HG03571 (cell line): ENCODE measurements around the gene TTC33.
"Not testable (repeated sequence)": the region's sequence is repeated elsewhere in the genome, so short reads cannot be mapped to it uniquely, and the experiment has no call there.

Experiments
- ATAC-seq: cut with Tn5 transposase; IDR thresholded peaks from one replicate; pipeline ENCODE4 v1.9.1; 2021; ENCODE audit not compliant: unreplicated experiment

TTC33 gene

DNA sequence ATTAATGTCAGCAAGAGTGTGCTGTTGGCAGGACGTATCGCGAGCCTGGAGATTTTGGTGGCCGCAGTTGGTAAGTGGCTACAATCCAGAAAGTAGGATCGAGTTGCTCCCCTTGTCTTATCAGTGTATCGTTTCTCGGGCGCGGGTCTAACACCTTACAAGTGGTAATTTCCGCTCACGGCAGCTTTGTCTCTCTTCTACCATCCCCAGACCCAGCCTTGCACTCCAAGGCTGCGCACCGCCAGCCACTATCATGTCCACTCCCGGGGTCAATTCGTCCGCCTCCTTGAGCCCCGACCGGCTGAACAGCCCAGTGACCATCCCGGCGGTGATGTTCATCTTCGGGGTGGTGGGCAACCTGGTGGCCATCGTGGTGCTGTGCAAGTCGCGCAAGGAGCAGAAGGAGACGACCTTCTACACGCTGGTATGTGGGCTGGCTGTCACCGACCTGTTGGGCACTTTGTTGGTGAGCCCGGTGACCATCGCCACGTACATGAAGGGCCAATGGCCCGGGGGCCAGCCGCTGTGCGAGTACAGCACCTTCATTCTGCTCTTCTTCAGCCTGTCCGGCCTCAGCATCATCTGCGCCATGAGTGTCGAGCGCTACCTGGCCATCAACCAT, 74.9 kb downstream of the TTC33 start:
- no peak for ATAC-seq

DNA sequence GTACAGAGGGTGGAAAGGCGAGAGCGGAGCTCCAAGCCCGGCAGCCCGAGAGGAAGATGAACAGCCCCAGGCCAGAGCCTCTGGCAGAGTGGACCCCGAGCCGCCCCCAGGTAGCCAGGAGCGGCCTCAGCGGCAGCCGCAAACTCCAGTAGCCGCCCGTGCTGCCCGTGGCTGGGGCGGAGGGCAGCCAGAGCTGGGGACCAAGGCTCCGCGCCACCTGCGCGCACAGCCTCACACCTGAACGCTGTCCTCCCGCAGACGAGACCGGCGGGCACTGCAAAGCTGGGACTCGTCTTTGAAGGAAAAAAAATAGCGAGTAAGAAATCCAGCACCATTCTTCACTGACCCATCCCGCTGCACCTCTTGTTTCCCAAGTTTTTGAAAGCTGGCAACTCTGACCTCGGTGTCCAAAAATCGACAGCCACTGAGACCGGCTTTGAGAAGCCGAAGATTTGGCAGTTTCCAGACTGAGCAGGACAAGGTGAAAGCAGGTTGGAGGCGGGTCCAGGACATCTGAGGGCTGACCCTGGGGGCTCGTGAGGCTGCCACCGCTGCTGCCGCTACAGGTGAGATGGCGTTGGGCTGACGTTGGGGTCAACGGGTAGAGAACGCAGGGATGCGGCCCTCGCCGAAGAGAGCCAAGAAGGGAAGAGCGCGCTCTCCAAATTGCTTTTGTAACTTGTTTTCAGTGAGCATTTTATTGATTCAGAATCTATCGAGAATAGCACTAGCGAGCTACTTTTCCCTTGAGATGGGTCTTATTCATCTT, 75.7 kb downstream of the TTC33 start, which contains the start of gene PTGER4:
PTGER4 (plus strand) TSS at position 3 of the 769 bp plus-strand sequence. CDS start 1,079 bp downstream, outside the sequence.
- peak; percentile 26 for ATAC-seq

DNA sequence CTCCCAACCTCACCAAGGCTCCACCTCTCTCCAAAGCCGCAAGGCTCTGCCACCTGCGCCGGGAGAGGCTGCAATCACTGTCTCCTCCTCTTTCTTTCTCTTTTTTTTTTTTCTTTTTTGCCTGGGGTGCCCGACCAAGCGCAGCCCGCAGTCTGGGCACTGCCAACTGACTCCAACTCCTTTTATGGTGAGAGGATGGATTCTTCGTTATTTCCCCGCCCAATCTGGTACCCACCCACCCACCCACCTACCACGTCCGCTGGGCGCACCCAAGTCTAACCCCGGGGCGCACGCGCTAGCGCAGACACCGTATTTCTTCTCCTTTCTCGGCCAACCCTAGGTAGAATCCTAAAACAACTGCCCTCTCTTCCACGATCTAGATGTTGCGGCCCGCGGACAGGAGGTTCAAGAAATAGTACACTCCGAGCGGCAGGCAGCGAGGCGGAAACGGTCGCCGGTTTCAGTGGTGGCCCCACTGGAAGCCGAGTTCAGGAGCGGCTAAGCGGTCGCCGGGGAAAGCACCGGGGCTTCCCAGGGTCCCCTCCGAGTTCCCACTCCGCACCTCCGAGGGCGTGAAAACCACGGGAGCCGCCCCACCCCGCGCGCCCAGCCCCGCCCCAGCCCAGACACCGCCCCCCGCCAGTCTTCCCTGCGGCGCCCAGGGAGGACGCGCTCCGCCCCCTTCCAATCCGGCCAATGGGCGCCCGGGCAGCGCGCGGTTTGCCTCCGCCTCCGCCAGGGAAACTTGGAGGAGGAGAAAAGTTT, 76.4 kb downstream of the TTC33 start:
- ATAC-seq: peak; percentile 72

DNA sequence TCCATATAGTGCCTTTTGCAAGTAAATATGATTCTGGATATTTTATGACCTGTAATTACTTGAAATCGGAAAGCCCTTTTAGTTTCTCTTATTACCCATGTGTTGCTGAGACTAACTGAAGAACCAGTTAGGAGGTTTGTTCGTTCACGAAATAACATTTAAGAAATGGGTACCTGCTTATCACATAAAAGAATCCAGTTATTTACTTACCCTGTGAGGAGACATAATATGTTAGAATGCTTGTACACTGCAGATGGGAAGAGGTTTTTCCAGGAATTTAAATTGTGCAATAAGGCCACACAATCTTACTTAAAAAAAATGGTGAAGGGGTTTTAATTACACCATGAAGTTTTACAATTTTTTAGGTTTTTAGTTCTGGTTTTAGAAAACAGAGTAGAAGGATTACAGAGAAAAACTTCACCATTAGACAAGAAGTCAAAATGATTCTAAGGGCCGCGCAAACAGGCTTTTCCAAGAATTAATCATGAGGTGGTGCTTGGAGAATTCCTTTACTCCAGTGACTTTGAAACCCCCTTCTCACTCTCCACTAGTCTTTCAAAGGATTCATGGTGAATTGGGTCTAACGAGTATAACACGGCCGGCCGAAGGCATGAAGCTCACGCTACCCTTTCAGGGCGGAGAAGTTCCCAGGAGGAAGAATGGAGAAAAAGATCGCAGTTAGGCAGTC, 77.2 kb downstream of the TTC33 start:
- ATAC-seq: no peak

DNA sequence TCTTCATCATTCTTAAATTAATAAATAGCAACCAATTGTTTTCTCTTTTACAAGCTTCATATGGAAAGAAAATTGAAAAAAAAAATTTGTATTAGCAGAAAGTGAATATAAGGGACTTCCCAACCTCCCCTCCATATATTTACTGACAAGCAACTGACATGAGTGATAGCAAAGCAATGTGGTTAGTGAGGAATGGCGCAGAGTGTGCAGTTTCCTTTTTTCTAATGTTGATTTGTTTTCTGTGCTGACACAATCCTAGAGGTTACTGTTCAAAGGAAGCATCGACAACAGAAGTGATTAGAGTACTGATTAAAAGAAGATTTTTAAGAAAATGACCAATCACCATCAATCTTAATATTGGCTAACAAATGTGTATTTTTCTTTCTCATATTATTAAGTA, 77.7 kb downstream of the TTC33 start:
- ATAC-seq: no peak

DNA sequence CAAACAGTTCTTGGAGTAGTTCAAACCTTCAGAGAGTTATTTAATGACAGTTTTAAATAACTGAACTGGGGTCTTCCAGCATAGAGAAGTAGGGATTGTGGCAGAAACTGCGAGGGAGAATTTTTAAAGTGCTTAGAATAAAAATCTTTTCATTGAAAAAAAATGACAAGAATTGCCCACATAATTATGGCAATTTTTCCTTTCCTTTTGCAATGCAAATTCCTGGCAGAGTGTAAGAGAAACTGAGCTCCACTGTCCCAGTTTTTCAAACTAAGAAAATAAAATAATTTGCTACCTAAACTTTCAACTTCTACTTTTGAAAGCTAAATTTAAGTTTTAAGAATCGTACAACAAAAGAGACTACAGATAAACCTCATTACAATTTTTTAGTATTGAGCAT, 78.3 kb downstream of the TTC33 start:
- no peak for ATAC-seq

DNA sequence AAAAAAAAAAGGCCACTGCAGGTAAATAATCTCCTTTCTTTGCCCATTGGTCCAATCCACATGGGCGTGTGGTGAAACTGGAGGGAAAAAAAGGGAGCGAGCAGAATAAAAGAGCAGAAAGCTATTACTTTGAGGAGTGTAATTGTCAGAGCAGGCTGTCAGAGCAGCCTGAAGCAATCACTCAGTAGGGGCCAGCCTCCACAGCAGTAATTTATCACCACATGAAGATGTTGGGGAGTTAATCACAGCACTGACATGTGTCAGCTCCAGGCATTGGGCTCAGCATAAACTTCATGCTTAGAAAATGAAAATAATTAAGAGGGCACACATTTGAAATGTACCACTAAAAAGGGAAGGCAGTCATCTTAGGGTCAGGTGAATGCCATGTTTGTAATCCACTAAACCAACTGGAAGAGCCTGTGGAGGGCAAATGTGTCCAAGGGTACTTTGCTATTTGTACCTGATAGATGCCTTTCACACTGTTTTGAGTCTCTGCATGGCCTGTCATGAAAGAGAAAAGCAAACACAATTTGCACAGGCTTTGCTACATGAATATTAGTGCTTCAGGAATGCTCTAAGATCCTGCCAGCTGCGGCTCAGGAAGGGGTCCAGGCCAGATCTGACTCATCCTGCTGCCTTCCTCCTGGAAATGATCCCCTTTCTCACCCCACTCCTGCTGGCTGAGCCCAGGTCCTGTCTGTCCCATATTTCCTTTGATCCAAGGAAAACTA, 79.0 kb downstream of the TTC33 start:
- ATAC-seq: no peak

DNA sequence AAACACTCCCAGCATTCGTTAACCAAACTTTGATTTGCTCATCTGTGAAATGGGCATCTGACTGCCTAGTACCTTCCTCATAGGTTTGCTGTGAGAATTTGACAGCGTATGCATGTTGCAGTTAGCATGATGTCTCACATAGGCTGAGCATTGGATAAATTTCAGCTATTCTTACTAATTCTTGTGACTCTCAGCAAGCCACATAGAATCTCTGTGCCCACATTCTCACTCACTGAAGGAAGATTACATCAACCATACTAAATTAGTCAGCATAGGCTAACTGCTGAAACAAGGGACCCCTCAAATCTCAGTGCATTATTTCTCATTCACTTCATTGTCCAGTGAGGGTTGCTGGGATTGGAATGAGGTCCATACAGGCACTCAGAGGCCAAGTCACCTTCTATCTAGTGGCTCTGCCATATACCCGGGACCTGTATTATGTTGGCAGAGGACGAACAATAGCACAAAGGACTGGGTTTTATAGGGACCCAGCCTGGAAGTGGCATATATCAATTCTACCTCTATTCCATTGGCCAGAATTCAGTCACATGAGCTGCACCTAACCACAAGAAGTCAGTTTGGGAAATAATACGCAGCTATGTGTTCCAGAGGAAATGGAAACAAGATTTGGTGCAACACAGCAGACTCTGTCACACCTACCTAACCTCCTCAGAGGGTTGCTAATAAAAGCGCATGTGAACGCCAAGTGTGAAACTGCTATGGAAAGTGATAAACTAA, 80.2 kb downstream of the TTC33 start:
- no peak for ATAC-seq

DNA sequence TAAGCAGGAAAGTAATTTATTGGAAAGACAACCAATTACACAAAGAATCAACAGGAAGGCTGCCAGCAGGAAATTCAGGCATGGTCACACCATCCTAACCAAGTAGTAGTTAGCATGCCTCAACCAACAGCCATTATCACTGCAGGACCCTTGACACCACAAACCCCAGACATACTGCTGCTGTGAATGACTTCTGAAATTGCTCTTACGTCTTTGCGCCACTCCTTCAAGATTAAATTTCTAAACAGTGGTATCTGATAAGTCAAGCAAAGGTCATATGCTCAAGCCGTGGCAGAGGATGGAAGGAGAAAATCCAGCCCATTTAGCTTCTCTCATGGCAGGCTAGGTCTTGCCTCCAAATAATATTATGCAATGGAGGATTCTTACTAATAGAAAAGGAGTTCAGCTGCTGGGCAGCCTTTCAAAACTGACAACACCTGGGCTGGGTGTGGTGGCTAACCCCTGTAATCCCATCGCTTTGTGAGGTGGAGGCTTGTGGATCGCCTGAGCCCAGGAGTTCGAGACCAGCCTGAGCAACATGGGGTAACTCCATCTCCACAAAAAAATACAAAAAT, 81.0 kb downstream of the TTC33 start:
- no peak for ATAC-seq

DNA sequence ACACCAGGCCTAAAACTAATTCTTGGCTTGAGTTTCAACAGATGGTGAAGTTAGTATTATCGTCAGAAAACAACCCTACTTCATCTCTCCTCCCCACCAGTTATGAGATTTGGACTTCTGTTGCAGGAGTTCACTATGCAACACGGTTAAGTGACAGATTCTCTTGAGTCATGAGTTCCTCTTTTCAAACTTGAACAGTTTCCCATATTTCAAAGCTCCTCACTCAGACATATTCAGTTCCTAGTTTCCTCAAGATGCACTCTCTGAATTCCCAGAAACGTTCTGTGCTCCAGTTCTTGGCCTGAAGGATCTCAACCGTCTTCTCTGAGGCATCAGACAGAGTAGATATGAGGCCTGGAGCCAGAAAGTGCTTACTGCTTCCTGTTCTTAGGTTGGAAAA, 83.3 kb downstream of the TTC33 start:
- ATAC-seq: no peak

DNA sequence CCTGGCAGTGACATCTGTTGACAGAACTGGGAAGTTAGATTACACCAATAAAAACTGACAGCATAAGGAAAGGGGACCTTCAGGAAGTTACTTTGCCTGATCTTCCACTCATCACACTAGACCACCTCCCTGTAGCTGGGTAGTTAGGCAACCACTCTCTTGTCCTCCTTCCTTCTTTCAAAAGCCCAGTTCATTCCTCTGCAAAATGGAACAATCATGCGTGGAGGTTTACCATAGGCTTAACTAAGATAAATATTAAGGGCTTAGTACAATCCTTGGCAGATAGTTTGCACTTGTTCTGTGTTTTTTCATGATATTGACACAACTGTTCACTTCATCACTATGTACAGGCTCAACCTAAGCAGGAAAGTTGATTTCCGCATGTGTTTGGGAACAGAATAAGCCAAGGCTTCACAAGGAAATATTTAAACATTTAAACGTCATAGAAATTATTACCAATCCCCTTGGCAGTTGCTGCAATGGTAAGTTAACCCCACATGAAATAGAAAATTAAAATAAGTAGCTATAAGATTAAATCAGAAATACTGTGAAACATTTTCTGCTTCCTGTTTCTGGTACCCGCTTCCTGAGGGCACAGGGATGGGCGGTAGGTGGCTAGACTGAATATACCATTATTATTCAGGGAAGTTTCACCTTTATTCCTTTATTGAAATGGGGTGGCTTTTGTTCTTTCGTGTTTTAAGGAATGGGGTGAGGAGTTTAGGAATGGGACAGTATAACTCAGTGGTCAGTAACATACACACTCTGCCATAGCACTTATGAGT, 86.0 kb downstream of the TTC33 start:
- ATAC-seq: no peak

DNA sequence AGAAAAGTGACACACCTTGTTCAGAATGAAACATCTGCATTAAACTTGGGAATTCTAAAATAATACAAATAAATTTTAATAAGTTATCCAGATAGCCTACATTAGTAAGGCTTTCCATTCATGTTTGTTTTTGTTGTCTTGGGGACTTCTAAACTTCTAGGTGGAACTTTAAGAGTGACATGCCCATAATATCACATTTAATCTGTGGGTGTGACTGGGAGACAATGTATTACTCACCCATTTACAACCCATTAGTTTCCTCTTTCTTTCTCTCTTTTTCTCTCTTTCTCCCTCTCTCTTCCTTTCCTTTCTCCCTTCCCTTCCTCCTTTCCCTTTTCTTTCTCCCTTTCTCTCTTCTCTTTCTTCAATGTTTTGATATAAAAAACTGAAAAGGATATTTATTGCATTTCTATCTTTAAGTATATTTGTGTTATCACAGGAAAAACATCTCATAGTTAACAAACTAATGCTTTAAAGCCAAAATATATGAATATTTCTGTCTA, 88.5 kb downstream of the TTC33 start:
- ATAC-seq: no peak

DNA sequence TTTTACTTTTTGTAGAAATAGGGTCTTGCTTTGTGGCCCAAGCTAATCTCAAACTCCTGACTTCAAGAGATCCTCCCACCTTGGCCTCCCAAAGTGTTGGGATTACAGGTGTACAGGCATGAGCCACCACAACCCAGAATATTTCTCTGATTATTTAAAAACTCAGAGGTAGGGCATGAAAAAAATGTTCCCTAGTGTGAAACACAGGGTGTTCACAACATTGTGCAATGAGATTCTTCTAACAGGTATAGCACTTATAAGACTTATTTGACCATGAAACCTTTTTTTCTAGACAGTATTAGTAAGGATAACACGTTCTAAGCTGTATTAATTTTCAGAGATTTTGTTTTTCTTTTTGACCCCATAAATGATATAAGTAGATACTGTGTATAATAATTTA, 89.1 kb downstream of the TTC33 start:
- no peak for ATAC-seq

DNA sequence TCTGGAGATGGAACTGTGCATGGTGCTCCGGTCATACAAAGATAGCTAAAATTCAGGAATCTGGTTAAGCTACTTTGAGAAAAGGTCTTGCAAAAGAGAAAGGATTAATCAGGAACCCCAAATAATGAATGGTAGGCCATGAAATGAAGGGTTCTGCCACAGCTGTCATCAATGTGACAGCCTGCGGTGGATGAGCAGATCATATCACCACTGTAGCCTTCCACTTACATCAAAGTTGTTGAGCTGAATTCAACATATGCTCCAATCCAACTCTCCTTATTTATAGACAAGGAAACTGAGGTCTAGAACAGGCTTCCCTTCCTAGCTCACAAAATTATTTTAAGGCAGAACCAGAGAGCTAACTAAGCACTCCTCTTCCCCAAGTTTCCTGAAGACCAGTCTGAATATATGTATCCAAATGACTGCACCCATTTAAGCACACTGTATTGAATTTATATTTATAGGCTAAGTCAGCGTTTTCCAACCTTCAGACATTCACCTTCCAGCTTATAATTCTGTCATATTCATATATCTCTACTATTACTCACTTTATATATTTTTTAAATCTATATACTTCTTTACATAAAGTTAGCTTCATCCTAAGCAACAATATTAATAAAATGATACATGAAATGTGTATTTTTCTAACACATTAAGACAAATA, 90.0 kb downstream of the TTC33 start:
- no peak for ATAC-seq

DNA sequence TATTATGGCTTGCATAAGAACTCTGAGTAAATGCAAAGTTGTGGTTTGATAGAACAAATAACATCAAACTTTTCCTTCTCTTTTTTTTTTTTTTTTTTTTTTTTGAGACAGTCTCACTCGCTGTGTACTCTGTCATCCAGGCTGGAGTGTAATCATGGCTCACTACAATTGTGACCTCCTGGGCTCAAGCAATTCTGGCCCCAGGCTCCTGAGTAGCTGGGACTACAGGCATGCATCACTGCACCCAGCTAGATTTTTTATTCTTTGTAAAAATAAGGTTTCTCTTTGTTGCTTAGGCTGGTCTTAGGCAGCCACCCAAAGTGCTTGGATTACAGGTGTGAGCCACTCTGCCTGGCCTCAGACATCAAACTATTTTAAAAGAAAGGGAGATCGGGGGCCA, 95.0 kb downstream of the TTC33 start:
- ATAC-seq: no peak

DNA sequence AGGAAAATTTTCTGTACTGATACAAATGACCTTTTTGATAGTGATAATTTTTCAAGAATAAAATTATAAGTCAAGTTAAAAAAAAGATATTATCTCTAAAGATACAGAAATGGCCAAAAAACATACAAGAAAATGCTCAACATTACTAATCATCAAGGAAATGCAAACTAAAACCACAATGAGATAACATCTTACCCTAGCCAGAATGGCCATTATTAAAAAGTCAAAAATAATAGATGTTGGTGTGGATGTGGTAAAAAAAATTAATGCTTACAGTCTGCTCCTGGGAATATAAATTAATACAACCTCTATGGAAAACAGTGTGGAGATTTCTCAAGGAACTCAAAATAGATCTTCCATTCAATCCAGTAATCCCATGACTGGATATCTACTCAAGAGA, 99.0 kb downstream of the TTC33 start:
- ATAC-seq: no peak

DNA sequence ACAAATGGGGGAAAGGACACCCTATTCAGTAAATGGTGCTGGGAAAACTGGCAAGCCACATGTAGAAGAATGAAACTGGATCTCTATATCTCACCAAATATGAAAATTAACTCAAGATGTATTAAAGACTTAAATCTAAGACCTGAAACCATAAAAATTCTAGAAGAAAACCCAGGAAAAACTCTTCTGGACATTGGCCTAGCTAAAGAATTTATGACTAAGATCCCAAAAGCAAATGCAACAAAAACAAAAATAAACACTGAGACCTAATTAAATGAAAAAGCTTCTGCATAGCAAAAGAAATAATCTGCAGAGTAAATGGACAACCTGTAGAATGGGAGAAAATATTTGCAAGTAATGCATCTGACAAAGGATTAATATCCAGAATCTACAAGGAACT, 99.7 kb downstream of the TTC33 start:
- not testable (repeated sequence) for ATAC-seq

DNA sequence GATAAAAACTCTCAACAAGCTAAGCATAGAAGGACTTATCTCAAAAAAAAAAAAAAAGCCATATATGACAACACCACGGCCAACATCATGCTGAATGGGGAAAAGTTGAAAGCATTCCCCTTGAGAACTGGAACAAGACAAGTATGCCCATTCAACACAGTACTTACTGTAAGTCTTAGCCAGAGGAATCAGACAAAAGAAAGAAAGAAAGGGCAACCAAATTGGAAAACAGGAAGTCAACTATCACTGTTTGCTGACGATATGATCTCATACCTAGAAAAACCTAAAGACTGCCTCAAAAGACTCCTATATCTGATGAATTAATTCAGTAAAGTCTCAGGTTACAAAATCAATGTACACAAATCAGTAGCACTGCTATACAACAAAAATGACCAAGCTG, 100.6 kb downstream of the TTC33 start:
- ATAC-seq: no peak
